GM23248 (cell line): ENCODE data around the gene TNFRSF13B. TPM values are rescaled to one million over a fixed set of nuclear protein-coding genes. Genes with fewer than 3 reads are reported as not detected.
"Not testable (repeated sequence)": the region's sequence is repeated elsewhere in the genome, so short reads cannot be mapped to it uniquely, and the experiment has no call there.

ENCODE experiments used
- DNase-seq: peaks from one replicate; pipeline ENCODE4 v3.0.0-alpha.2; 2015
- H2AFZ ChIP-seq: fragments of 200-600 bp; sonication (generic); 2 replicates; pipeline ENCODE4 v1.6.1; 2016; ENCODE audit warnings: antibody characterized with exemption
- H3F3A ChIP-seq: fragments of 200-600 bp; sonication (generic); 2 replicates; pipeline ENCODE4 v1.6.1; 2016; ENCODE audit warnings: mild to moderate bottlenecking, antibody characterized with exemption, mixed run types; ENCODE audit not compliant: insufficient read depth
- H3K27ac ChIP-seq: fragments of 200-600 bp; sonication (generic); 2 replicates; pipeline ENCODE4 v1.5.1; 2016; ENCODE audit warnings: mild to moderate bottlenecking
- H3K27me3 ChIP-seq: fragments of 200-600 bp; sonication (generic); replicated peaks from 2 replicates; pipeline ENCODE4 v1.6.1; 2016; ENCODE audit warnings: mild to moderate bottlenecking; ENCODE audit not compliant: insufficient read depth
- H3K36me3 ChIP-seq: fragments of 200-600 bp; sonication (generic); 2 replicates; pipeline ENCODE4 v1.6.1; 2016; ENCODE audit warnings: low read depth, mild to moderate bottlenecking
- H3K4me1 ChIP-seq: fragments of 200-600 bp; sonication (generic); 2 replicates; pipeline ENCODE4 v1.6.1; 2016; ENCODE audit warnings: mild to moderate bottlenecking; ENCODE audit not compliant: insufficient read depth
- H3K4me2 ChIP-seq: fragments of 200-600 bp; sonication (generic); one replicate; pipeline ENCODE4 v1.6.1; 2016; ENCODE audit warnings: mild to moderate bottlenecking; ENCODE audit not compliant: unreplicated experiment
- H3K4me3 ChIP-seq: fragments of 200-600 bp; sonication (generic); 2 replicates; pipeline ENCODE4 v1.5.1; 2016; ENCODE audit warnings: mild to moderate bottlenecking
- H3K79me2 ChIP-seq: fragments of 200-600 bp; sonication (generic); 2 replicates; pipeline ENCODE4 v1.6.1; 2016; ENCODE audit warnings: mild to moderate bottlenecking; ENCODE audit not compliant: insufficient read depth
- H3K9ac ChIP-seq: fragments of 200-600 bp; sonication (generic); 2 replicates; pipeline ENCODE4 v1.6.1; 2016; ENCODE audit warnings: mild to moderate bottlenecking
- H3K9me2 ChIP-seq: fragments of 200-600 bp; sonication (generic); 2 replicates; pipeline ENCODE4 v1.6.1; 2016; ENCODE audit warnings: mixed run types, mild to moderate bottlenecking, moderate library complexity; ENCODE audit not compliant: insufficient read depth
- H3K9me3 ChIP-seq: fragments of 200-600 bp; sonication (generic); one replicate; pipeline ENCODE4 v1.6.1; 2017; ENCODE audit warnings: low read depth
- H4K20me1 ChIP-seq: fragments of 200-600 bp; sonication (generic); 2 replicates; pipeline ENCODE4 v1.6.0; 2016; ENCODE audit not compliant: insufficient read depth
- EZH2 ChIP-seq: fragments of 200-600 bp; sonication (generic); IDR thresholded peaks from 2 replicates; pipeline ENCODE4 v1.6.1; 2018; ENCODE audit warnings: antibody characterized with exemption, mild to moderate bottlenecking; ENCODE audit not compliant: insufficient read depth, poor library complexity, severe bottlenecking
- EZH2phosphoT487 ChIP-seq: fragments of 200-600 bp; sonication (generic); IDR thresholded peaks from 2 replicates; pipeline ENCODE4 v1.6.1; 2018; ENCODE audit warnings: antibody characterized with exemption, moderate library complexity, mild to moderate bottlenecking, low read depth; ENCODE audit not compliant: insufficient read depth
- WGBS, 2 experiments: methylation state at CpG; one replicate each; pipeline ENCODE4 v1.1.6; 2015 to 2017; ENCODE audit warnings: low lambda C conversion rate in 2 of 2, low coverage in 1 of 2; ENCODE audit errors: missing lambda C conversion rate in 2 of 2; 5-methylcytosine and 5-hydroxymethylcytosine counted together
- in situ Hi-C: fragments of 300-500 bp; cut with MboI; formaldehyde crosslinking; loops from 2 replicates; pipeline ENCODE4 v1.15.0; 2020
- polyA plus RNA-seq: library from polyadenylated mRNA; unstranded; fragments of >200 nt; fragmentation: Nextera tagmentation; extraction: Ambion mirVana; gene quantifications from 2 replicates; pipeline ENCODE4 v1.2.1, GENCODE V29; 2016
- small RNA-seq: library from RNA; depleted of rRNA; stranded (forward); fragments of <200 nt; gene quantifications from one replicate; pipeline ENCODE3, GENCODE V24; 2014; ENCODE audit warnings: low read depth, low replicate concordance
- total RNA-seq: library from RNA; depleted of rRNA; stranded (reverse); fragments of >200 nt; shearing (Covaris generic); gene quantifications from 2 replicates; pipeline ENCODE4 v1.2.3, GENCODE V29; 2014; rRNA removed

Gene TNFRSF13B
- total and polyA plus RNA-seq, 2 experiments from 2014 or later: not detected

- H3K4me2 ChIP-seq, H3K36me3 ChIP-seq, H3K9ac ChIP-seq, DNase-seq, H3K4me3 ChIP-seq, H3K9me2 ChIP-seq, H2AFZ ChIP-seq, H3F3A ChIP-seq, H3K27ac ChIP-seq, H3K4me1 ChIP-seq, H4K20me1 ChIP-seq, in situ Hi-C loops, H3K79me2 ChIP-seq, H3K9me3 ChIP-seq, H3K27me3 ChIP-seq: not testable (repeated sequence)
- 90 to 94% methylated on average over 16 to 19 of the region's 19 CpGs for WGBS, 2 experiments
These were observed 78.4 kb downstream of the TNFRSF13B start for GRCh38 chr17:16893527-16893926.

- H2AFZ ChIP-seq, H3K4me1 ChIP-seq, H3K27ac ChIP-seq, H3K9me3 ChIP-seq, H3K4me3 ChIP-seq, H3F3A ChIP-seq, H3K79me2 ChIP-seq, H3K9me2 ChIP-seq, H3K36me3 ChIP-seq, DNase-seq, H3K27me3 ChIP-seq, H3K4me2 ChIP-seq, H3K9ac ChIP-seq, H4K20me1 ChIP-seq, in situ Hi-C loops: not testable (repeated sequence)
- WGBS, 2 experiments: 62 to 68% methylated on average over 11 to 13 of the region's 20 CpGs
These were observed 79.0 kb downstream of the TNFRSF13B start for GRCh38 chr17:16892876-16893454.

- Histone ChIP-seq H3K79me2 (no peaks in the 10 kb centered on the region), H4K20me1 (no peaks in the 10 kb centered on the region), H3K4me3 (no peak overlapping the region), H3K4me1 (no peaks in the 10 kb centered on the region), H3K4me2 (no peak overlapping the region), H3K9me2 (no peaks in the 10 kb centered on the region), H3F3A (no peaks in the 10 kb centered on the region), H3K27me3 (no peaks in the 10 kb centered on the region), H3K9ac (no peak overlapping the region), H3K9me3 (no peaks in the 10 kb centered on the region), H3K36me3 (no peaks in the 10 kb centered on the region), H3K27ac (no peak overlapping the region), H2AFZ (no peak overlapping the region)
- WGBS, 2 experiments: 65 to 75% methylated on average over 5 of the region's 5 CpGs
- TF ChIP-seq EZH2phosphoT487 (no peak), EZH2 (no peak)
- no peak for DNase-seq
- in situ Hi-C loops: no loop called here
These were observed 82.8 kb downstream of the TNFRSF13B start for GRCh38 chr17:16889088-16889465.

Small RNAs within 50 kb of the gene (small RNA-seq; reads per million reads assigned to genes)
- not detected for gene AL353996.1

Other genes starting within 250 kb of the TNFRSF13B start
- gene MPRIP, start 70.3 kb upstream of the TNFRSF13B start, total RNA-seq: 292 TPM in 2 replicates
- gene MPRIP, start 70.3 kb upstream of the TNFRSF13B start, polyA plus RNA-seq: 68.4 and 73.5 TPM in 2 replicates
- gene PLD6, start 234.2 kb upstream of the TNFRSF13B start, total RNA-seq: 0.65 and 2.0 TPM in 2 replicates
- gene PLD6, start 234.2 kb upstream of the TNFRSF13B start, polyA plus RNA-seq: 0.85 and 1.0 TPM in 2 replicates